NCI-H524 (cell line): ENCODE results near the gene TTYH3.

ENCODE experiments used
- DNase-seq, 2 experiments: peaks; one replicate each; lab custom pipeline; 2025; lab: John Stamatoyannopoulos, UW

TTYH3 gene

GRCh38 chr7:2649139-2649838 lies 17.5 kb downstream of the TTYH3 start:
- no peak for DNase-seq

- DNase-seq: no peak
Observed at GRCh38 chr7:2649991-2650390, 18.2 kb downstream of the TTYH3 start.

GRCh38 chr7:2650451-2650850 lies 18.7 kb downstream of the TTYH3 start:
- DNase-seq: no peak

GRCh38 chr7:2651336-2651735 lies 19.6 kb downstream of the TTYH3 start:
- no peak for DNase-seq

- DNase-seq: no peak
Observed at GRCh38 chr7:2651847-2652735, 20.3 kb downstream of the TTYH3 start.

- no peak for DNase-seq
Observed at GRCh38 chr7:2652736-2653060, 20.9 kb downstream of the TTYH3 start.

- no peak for DNase-seq
Observed at GRCh38 chr7:2654059-2654458, 22.3 kb downstream of the TTYH3 start.

- no peak for DNase-seq
Observed at GRCh38 chr7:2655870-2656614, 24.3 kb downstream of the TTYH3 start.

- no peak for DNase-seq
Observed at GRCh38 chr7:2657208-2657607, 25.4 kb downstream of the TTYH3 start.

- DNase-seq: no peak
Observed at GRCh38 chr7:2657920-2658671, 26.3 kb downstream of the TTYH3 start.

GRCh38 chr7:2658941-2659340 lies 27.2 kb downstream of the TTYH3 start:
- no peak for DNase-seq

- DNase-seq: no peak
Observed at GRCh38 chr7:2659556-2660358, 28.0 kb downstream of the TTYH3 start.

GRCh38 chr7:2660359-2661095 lies 28.7 kb downstream of the TTYH3 start:
- no peak for DNase-seq

GRCh38 chr7:2661096-2661449 lies 29.3 kb downstream of the TTYH3 start:
- no peak for DNase-seq

- no peak for DNase-seq
Observed at GRCh38 chr7:2661602-2662272, 30.0 kb downstream of the TTYH3 start.

- DNase-seq: no peak
Observed at GRCh38 chr7:2662273-2663120, 30.7 kb downstream of the TTYH3 start.

GRCh38 chr7:2663121-2663886 lies 31.5 kb downstream of the TTYH3 start:
- DNase-seq: no peak

GRCh38 chr7:2663960-2664359 lies 32.2 kb downstream of the TTYH3 start:
- no peak for DNase-seq
